ENCODE results near the gene PRICKLE1.

Gene PRICKLE1

GRCh38 chr12:42582050-42582449 is 7.5 kb downstream of the PRICKLE1 start:
- no peak for DNase-seq (ENCODE audit: low spot score)
- H3K27ac ChIP-seq, result no peak overlapping the region
- TF ChIP-seq CTCF (conservative IDR thresholded peaks at IDR 0.05; ENCODE audit: low read depth), result no peak
- POLR2A ChIA-PET (ENCODE audit: low non-redundant PET), result no interaction called here
- CTCF ChIA-PET, result interaction anchor here (0.6 kb wide), 1 partner anchor 828 kb away, joined by 3 read pairs; no protein-coding TSS in a partner anchor

GRCh38 chr12:42576374-42576773 is 13.2 kb downstream of the PRICKLE1 start:
- ChIA-PET CTCF (interaction anchor here (0.7 kb wide), 1 partner anchor 134 kb away, joined by 4 read pairs; no protein-coding TSS in a partner anchor), POLR2A (ENCODE audit: low non-redundant PET) (no interaction called here)
- H3K27ac ChIP-seq, result no peak overlapping the region
- DNase-seq (ENCODE audit: low spot score), result no peak
- TF ChIP-seq CTCF (conservative IDR thresholded peaks at IDR 0.05; ENCODE audit: low read depth), result no peak

- no peak for DNase-seq (ENCODE audit: low spot score)
- no peak overlapping the region for H3K27ac ChIP-seq
- ChIA-PET POLR2A (ENCODE audit: low non-redundant PET) (no interaction called here), CTCF (interaction anchor here (0.6 to 0.7 kb wide), 2 partner anchors 77 to 135 kb away, joined by 3 to 4 read pairs; no protein-coding TSS in a partner anchor)
- TF ChIP-seq CTCF (conservative IDR thresholded peaks at IDR 0.05; ENCODE audit: low read depth), result no peak
Measured at GRCh38 chr12:42575717-42576116, 13.8 kb downstream of the PRICKLE1 start.

GRCh38 chr12:42574851-42575266 is 14.7 kb downstream of the PRICKLE1 start:
- no peak for DNase-seq (ENCODE audit: low spot score)
- no peak overlapping the region for H3K27ac ChIP-seq
- TF ChIP-seq CTCF (conservative IDR thresholded peaks at IDR 0.05; ENCODE audit: low read depth), result no peak
- CTCF ChIA-PET, result interaction anchor here (0.6 kb wide), 1 partner anchor 76 kb away, joined by 3 read pairs; no protein-coding TSS in a partner anchor
- POLR2A ChIA-PET (ENCODE audit: low non-redundant PET), result no interaction called here

GRCh38 chr12:42571327-42572009 is 18.1 kb downstream of the PRICKLE1 start:
- ChIA-PET CTCF (interaction anchor here (0.6 kb wide), 1 partner anchor 500 kb away, joined by 3 read pairs; no protein-coding TSS in a partner anchor), POLR2A (ENCODE audit: low non-redundant PET) (no interaction called here)
- H3K27ac ChIP-seq, result no peak overlapping the region
- TF ChIP-seq CTCF (conservative IDR thresholded peaks at IDR 0.05; ENCODE audit: low read depth), result no peak
- DNase-seq (ENCODE audit: low spot score), result no peak

GRCh38 chr12:42570076-42570475 is 19.5 kb downstream of the PRICKLE1 start:
- no peak for TF ChIP-seq CTCF (conservative IDR thresholded peaks at IDR 0.05; ENCODE audit: low read depth)
- POLR2A ChIA-PET (ENCODE audit: low non-redundant PET), result no interaction called here
- CTCF ChIA-PET, result interaction anchor here (0.6 to 2.1 kb wide), 3 partner anchors 88 to 793 kb away, joined by 4 to 14 read pairs (median 4); no protein-coding TSS in a partner anchor
- no peak for DNase-seq (ENCODE audit: low spot score)
- H3K27ac ChIP-seq, result peak overlapping the region; percentile 31

All from RWPE1 (cell line).